GM06990 (cell line): ENCODE results near the gene VKORC1L1.

Experiments used
- DNase-seq: peaks from one replicate; pipeline ENCODE4 v3.0.0-alpha.2; 2011; ENCODE audit not compliant: insufficient read length; ENCODE audit errors: extremely low read depth
- H3K27me3 ChIP-seq: replicated peaks from 2 replicates; pipeline ENCODE4 v1.6.0; 2011; ENCODE audit warnings: low read length; ENCODE audit not compliant: control insufficient read depth, insufficient read depth
- H3K36me3 ChIP-seq: 2 replicates; pipeline ENCODE4 v1.5.1; 2011; ENCODE audit warnings: low read length; ENCODE audit not compliant: control insufficient read depth, insufficient read depth
- H3K4me3 ChIP-seq: replicated peaks from 2 replicates; pipeline ENCODE4 v1.5.1; 2011; ENCODE audit warnings: low read depth, mild to moderate bottlenecking, control low read depth, low read length
- TF ChIP-seq, protein P1 (sequence below): IDR thresholded peaks from 2 replicates; pipeline ENCODE4 v1.5.1; 2011; ENCODE audit warnings: low read length, control low read depth, mild to moderate bottlenecking, inconsistent platforms; ENCODE audit not compliant: insufficient read depth, poor library complexity, severe bottlenecking

Gene VKORC1L1

DNA sequence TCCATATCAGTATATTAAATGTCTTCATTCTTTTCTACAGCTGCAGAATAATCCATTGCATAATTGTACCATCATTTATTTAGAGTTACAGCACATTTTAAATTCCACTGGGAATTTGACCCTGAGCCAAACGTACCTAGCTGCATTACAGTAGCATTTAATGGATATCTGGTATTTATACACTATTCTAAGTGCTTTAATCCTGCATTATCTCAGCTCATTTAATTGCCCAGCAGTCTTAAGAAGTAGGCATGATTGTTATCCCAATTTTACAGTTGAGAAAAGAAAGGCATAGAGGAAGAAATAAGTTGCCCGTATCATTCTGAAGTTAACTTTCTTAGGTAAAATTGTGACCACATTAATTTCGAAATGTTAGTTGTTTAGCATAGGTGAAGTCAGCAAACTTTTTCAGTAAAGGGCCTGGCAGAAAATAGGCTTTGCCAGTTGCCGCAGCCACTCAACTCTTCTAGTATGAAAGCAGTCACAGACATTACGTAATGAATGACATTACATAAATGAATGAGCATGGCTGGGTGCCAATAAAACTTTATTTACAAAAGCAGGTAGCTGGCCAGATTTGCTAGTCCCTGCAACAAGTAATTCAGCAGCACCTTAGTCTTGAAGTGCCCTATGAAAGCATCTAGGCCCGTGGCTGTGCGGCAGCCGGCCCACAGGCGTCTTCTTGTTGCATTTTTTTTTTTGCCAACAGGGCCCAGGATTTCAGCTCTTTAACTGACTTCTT, 79.1 kb downstream of the VKORC1L1 start:
- DNase-seq, result no peak
- Histone ChIP-seq H3K27me3 (no peaks in the 10 kb centered on the region), H3K36me3 (peaks cover 5% of the 10 kb centered on the region), H3K4me3 (no peak overlapping the region)
- TF ChIP-seq, protein P1, sequence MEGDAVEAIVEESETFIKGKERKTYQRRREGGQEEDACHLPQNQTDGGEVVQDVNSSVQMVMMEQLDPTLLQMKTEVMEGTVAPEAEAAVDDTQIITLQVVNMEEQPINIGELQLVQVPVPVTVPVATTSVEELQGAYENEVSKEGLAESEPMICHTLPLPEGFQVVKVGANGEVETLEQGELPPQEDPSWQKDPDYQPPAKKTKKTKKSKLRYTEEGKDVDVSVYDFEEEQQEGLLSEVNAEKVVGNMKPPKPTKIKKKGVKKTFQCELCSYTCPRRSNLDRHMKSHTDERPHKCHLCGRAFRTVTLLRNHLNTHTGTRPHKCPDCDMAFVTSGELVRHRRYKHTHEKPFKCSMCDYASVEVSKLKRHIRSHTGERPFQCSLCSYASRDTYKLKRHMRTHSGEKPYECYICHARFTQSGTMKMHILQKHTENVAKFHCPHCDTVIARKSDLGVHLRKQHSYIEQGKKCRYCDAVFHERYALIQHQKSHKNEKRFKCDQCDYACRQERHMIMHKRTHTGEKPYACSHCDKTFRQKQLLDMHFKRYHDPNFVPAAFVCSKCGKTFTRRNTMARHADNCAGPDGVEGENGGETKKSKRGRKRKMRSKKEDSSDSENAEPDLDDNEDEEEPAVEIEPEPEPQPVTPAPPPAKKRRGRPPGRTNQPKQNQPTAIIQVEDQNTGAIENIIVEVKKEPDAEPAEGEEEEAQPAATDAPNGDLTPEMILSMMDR, result no peak

DNA sequence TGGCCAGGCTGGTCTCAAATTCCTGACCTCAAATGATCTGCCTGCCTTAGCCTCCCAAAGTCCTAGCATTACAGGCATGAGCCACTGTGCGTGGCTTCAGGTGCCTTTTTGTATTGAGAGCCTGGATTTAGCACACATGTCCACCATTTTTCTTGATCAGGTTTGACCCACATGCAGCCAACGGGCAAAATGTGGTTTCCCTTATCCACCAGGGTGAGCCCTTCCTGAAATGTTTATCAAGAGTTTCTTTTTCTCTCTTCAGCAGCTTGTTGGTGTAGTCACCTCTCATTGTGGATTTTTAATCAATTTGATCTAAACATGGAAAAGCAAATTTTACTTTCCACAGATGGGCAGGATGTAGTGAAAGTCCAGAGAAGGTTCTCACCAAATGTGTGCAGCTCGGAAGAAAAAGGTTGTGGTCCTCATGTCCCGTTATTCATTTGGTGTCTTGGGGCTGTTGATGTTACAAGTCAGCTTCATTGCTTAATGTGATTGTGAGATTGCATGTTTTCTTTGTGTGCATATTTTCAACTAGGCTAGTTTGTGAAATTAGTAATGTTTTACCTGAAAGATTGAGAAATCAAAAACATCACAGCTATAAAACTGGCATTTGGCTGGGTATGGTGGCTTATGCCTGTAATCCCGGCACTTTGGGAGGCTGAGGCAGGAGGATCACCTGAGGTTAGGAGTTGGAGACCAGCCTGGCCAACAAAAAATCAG, 80.3 kb downstream of the VKORC1L1 start:
- Histone ChIP-seq H3K36me3 (peaks cover 5% of the 10 kb centered on the region), H3K4me3 (no peak overlapping the region), H3K27me3 (no peaks in the 10 kb centered on the region)
- TF ChIP-seq, protein P1, result no peak
- DNase-seq, result no peak

DNA sequence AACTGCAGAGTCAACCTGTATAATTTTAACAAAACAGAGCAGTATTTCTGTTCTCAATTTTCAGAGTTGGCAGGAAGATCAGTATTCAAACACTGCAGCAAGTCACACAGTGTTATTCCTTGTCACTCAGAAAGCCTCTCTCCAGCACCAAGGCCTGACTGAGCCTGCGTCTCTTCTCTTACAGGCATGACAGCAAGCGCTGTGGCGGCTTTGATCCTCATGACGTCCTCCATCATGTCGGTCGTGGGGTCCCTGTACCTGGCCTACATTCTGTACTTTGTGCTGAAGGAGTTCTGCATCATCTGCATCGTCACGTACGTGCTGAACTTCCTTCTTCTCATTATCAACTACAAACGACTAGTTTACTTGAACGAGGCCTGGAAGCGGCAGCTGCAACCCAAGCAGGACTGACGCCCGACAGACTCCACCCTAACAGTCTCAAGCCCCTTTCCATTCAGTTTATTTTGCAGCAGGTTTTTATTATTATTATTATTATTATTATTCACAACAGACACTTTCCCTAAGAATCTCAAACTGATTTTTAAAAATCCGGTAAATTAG, 81.1 kb downstream of the VKORC1L1 start:
- TF ChIP-seq, protein P1, result no peak
- H3K36me3 ChIP-seq, result peaks cover 7% of the 10 kb centered on the region
- DNase-seq, result no peak

DNA sequence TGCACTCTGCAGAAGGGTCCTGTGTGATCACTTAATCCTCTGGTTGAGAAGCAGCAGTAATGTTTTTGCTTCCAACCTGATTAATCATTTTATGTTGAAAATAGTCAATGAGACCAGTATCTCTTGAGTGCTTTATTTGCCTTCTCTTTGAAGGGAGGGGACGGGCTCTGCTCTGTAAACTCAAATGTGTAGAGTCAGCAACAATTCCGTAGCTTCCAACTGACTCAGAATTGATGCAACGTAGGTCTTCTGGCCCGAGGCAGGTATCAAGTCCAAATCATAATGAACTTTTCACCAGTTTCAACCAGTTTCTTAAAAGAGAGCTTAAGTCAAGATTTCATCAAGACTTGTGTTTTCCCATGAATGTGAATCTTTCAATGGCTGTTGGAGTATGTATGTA, 82.8 kb downstream of the VKORC1L1 start:
- H3K36me3 ChIP-seq, result peaks cover 16% of the 10 kb centered on the region
- H3K27me3 ChIP-seq, result no peaks in the 10 kb centered on the region
- no peak overlapping the region for H3K4me3 ChIP-seq
- TF ChIP-seq, protein P1, result no peak
- DNase-seq, result no peak

More for the DNA sequence above, 81.1 kb downstream of the VKORC1L1 start:
- Histone ChIP-seq H3K4me3 (no peak overlapping the region), H3K27me3 (no peaks in the 10 kb centered on the region)

DNA sequence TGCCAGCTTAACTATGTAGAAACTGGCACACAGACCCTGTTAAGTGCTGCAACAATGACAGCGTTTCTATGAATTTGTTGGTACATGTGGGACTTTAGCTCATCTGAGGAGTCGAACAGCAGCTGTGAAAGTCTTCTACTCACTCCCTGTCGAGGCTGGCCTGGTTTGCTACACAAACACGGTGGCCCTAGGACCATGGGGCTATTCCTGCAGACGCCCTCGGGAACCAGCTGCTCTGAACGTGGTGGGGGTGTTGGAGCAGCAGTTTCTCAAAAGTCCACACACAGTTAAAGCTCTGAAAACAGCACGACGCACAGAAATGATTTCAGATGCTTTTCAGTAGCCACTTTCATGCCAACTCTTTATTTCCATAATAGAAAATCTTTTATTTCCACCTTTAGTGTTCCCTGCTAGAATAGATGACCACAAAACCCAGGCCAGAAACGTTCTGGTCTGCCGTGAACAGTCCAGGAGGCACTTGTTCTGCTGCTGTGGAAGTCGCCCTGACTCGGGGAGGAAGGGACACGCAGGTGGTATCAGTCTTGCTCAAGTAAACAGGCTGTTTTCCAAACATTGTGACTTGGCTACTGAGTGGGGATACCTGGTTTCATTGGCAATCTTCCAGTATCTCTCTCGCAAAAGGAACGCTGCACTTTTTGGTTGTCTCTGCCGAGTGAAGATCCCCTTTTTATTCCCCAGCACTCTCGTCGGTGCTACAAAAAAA, 87.6 kb downstream of the VKORC1L1 start:
- H3K4me3 ChIP-seq, result no peak overlapping the region
- H3K36me3 ChIP-seq, result peaks cover 31% of the 10 kb centered on the region
- H3K27me3 ChIP-seq, result no peaks in the 10 kb centered on the region
- TF ChIP-seq, protein P1, result no peak
- DNase-seq, result no peak
